Diencephalon (tissue), 1 donor: ENCODE data around the gene C3orf33. TPM values are rescaled to one million over a fixed set of nuclear protein-coding genes. Genes with fewer than 3 reads are reported as not detected.

Experiments
- total RNA-seq: library from RNA; depleted of rRNA; stranded (reverse); fragments of >200 nt; gene quantifications from one replicate; pipeline ENCODE4 v1.2.3, GENCODE V29; 2014

C3orf33 gene, protein sequence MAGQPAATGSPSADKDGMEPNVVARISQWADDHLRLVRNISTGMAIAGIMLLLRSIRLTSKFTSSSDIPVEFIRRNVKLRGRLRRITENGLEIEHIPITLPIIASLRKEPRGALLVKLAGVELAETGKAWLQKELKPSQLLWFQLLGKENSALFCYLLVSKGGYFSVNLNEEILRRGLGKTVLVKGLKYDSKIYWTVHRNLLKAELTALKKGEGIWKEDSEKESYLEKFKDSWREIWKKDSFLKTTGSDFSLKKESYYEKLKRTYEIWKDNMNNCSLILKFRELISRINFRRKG
- 15.9 TPM for total RNA-seq

GRCh38 chr3:155805802-155806618 is at the start of gene C3orf33:
Gene C3orf33, minus strand, starts transcription at chr3:155806278. Its CDS starts 26 bp downstream, at chr3:155806252.

DNA sequence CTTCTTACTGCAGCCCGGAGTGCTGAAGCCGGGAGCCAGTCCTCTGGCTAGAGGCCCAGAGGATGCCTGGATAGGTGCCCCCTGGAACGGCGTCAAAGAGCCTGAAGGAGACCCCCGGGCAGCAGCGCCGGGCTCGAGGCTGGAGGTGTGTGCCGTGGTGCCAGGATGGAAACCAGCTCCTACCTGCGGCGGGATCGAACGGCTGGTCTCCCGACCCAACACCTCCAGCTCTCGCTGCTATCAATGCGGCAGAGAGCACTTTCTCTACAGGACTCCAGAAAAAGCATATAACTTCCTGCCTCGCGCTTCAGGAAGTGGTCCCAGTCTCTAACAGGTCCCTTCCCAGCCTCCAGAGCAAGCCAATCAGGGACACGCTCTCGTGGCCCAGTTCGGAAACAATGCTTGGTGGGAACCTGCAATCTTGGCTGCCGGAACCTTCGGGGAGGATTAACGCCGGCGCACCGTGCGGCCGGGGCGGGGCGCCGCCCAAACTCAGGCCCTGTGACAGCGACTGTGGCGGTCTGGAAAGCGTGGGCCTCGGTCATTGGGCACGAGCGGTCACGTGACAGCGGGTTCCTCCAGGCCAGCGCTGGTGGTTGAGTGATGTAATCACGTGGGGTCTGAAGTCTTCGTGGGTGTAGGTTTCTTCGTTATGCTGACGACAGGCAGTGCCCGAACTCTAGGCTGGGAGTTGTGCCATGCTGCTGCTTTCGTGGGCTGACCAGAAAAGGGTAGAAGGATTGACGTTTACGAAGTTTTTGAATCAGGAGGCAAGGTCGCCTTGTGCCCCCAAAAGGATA is 48.3 kb upstream of the C3orf33 start, which contains the start of gene SLC33A1:
TSS of gene SLC33A1 (minus strand) at position 287 of the 800 bp plus-strand sequence. CDS start 430 bp downstream, outside the sequence.

GRCh38 chr3:155744626-155745324 is 61.3 kb downstream of the C3orf33 start, which contains the start of gene PLCH1:
Gene PLCH1, minus strand, starts transcription at chr3:155745071. Its CDS starts 40,847 bp downstream, at chr3:155704224.

Other genes starting within 250 kb of the C3orf33 start
- 30.9 TPM for gene PLCH1, start 61.2 kb downstream of the C3orf33 start, total RNA-seq
- 31.8 TPM for gene SLC33A1, start 48.1 kb upstream of the C3orf33 start, total RNA-seq
- gene GMPS, start 64.4 kb upstream of the C3orf33 start, total RNA-seq, result 36.7 TPM